GM19240 (cell line): Measurements from ENCODE around the gene SLC30A7.

Experiments
- DNase-seq: peaks from one replicate; pipeline ENCODE4 v3.0.0; 2011; ENCODE audit warnings: low spot score; ENCODE audit not compliant: insufficient read length

Gene SLC30A7

DNA sequence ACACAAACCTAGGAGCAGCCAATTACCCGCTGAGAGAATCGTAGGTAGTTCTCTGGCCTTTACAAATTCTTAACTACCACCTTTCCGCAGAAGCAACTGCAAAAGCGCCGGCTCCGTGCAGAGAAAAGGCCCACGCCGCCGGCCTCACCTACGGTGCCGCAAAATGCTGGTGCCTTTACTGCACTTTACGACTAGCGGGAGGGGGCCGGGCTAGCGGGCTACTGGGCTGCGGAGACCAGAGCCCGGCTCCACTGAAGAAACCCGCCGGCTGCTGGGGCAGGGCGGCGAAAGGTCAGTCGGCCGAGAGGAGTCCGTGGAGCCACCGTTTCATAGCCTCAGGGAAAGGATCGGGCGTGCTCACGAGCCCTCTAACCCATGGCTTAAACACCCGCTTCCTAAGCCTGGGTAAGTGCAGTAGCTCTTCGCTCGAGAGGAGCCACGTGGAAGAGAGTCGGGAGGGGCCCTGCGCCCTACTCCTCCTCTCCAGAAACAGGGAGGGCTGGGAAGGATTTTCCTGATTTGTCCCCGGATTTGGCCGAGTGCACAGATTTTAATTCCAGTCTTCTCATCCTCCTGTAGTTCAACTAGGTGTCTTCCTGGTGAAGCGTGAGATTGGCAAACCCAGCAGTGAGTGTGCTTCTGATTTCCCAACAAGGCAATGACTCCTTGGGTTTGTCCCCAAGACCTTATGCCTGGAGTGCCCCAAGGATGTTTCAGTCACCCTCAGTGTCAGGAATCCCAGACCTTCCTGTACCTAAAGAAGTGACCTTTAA lies 130.0 kb downstream of the SLC30A7 start, which contains the start of gene DPH5:
DPH5 (minus strand) TSS at position 128 of the 773 bp plus-strand sequence. CDS start 341 bp downstream, outside the sequence.
- DNase-seq = peak; percentile 43

- DNase-seq = no peak
Measured at GRCh38 chr1:101026430-101026788, 130.5 kb downstream of the SLC30A7 start.

GRCh38 chr1:101027194-101027772 lies 131.4 kb downstream of the SLC30A7 start:
- DNase-seq = no peak

- no peak for DNase-seq
Measured at GRCh38 chr1:101028466-101028865, 132.6 kb downstream of the SLC30A7 start.

GRCh38 chr1:101029184-101029583 lies 133.3 kb downstream of the SLC30A7 start:
- DNase-seq = no peak

- no peak for DNase-seq
Measured at GRCh38 chr1:101030881-101031280, 135.0 kb downstream of the SLC30A7 start.
